Osteoblast (primary cell): Measurements from ENCODE around the gene ATP8A1. TPM values are rescaled to one million over a fixed set of nuclear protein-coding genes. Genes with fewer than 3 reads are reported as not detected.

Experiments used
- DNase-seq: peaks from one replicate; pipeline ENCODE4 v3.0.0; 2011; ENCODE audit warnings: low spot score, mixed read lengths; ENCODE audit not compliant: insufficient read length; ENCODE audit errors: missing footprints
- H2AFZ ChIP-seq: 2 replicates; pipeline ENCODE4 v1.6.0; 2011; ENCODE audit warnings: mild to moderate bottlenecking, low read length
- H3K27ac ChIP-seq: 2 replicates; pipeline ENCODE4 v1.5.1; 2011; ENCODE audit warnings: mild to moderate bottlenecking, low read depth, low read length, moderate library complexity
- H3K27me3 ChIP-seq: 2 replicates; pipeline ENCODE4 v1.6.0; 2012; ENCODE audit warnings: mild to moderate bottlenecking, control low read depth, inconsistent platforms, low read length, moderate library complexity; ENCODE audit not compliant: insufficient read depth
- H3K36me3 ChIP-seq: 2 replicates; pipeline ENCODE4 v1.5.1; 2011; ENCODE audit warnings: mild to moderate bottlenecking, low read length, control low read depth, moderate library complexity; ENCODE audit not compliant: insufficient read depth
- H3K4me1 ChIP-seq: 2 replicates; pipeline ENCODE4 v1.5.1; 2011; ENCODE audit warnings: mild to moderate bottlenecking, low read length, control low read depth, moderate library complexity; ENCODE audit not compliant: insufficient read depth
- H3K4me2 ChIP-seq: 2 replicates; pipeline ENCODE4 v1.6.0; 2011; ENCODE audit warnings: mild to moderate bottlenecking, low read length; ENCODE audit not compliant: insufficient read depth
- H3K4me3 ChIP-seq: fragments of 200-600 bp; sonication (generic); 3 replicates; pipeline ENCODE4 v1.5.1; 2012; ENCODE audit warnings: mild to moderate bottlenecking, low read length, inconsistent platforms; ENCODE audit not compliant: insufficient read depth
- H3K79me2 ChIP-seq: 2 replicates; pipeline ENCODE4 v1.6.0; 2012; ENCODE audit warnings: mild to moderate bottlenecking, low read length, control low read depth, inconsistent platforms; ENCODE audit not compliant: insufficient read depth
- H3K9me3 ChIP-seq: 2 replicates; pipeline ENCODE4 v1.5.1; 2011; ENCODE audit warnings: low read depth, low read length, control low read depth
- H4K20me1 ChIP-seq: 2 replicates; pipeline ENCODE4 v1.6.0; 2012; ENCODE audit warnings: mild to moderate bottlenecking, low read length, control low read depth; ENCODE audit not compliant: insufficient read depth
- CTCF ChIP-seq: IDR thresholded peaks from 2 replicates; pipeline ENCODE4 v1.5.1; 2011; ENCODE audit warnings: mild to moderate bottlenecking, low read depth, low read length, moderate library complexity; ENCODE audit errors: extremely low read depth
- total RNA-seq: library from RNA; depleted of rRNA; stranded (reverse); fragments of >200 nt; gene quantifications from 2 replicates; pipeline ENCODE4 v1.2.3, GENCODE V29; 2012

ATP8A1 gene
- total RNA-seq, 1 donor, result 2.5 TPM

GRCh38 chr4:42501624-42502401 is 155.1 kb downstream of the ATP8A1 start:
- no peaks in the 10 kb centered on the region for H4K20me1 ChIP-seq
- no peak overlapping the region for H3K27ac ChIP-seq
- no peak overlapping the region for H2AFZ ChIP-seq
- DNase-seq, result no peak
- H3K79me2 ChIP-seq, result no peaks in the 10 kb centered on the region
- no peaks in the 10 kb centered on the region for H3K4me1 ChIP-seq
- H3K4me2 ChIP-seq, result no peak overlapping the region
- TF ChIP-seq CTCF, result no peak
- no peak overlapping the region for H3K4me3 ChIP-seq
- H3K36me3 ChIP-seq, result no peaks in the 10 kb centered on the region
- no peaks in the 10 kb centered on the region for H3K9me3 ChIP-seq
- no peaks in the 10 kb centered on the region for H3K27me3 ChIP-seq

GRCh38 chr4:42498040-42498439 is 158.9 kb downstream of the ATP8A1 start:
- no peak for DNase-seq
- Histone ChIP-seq H4K20me1 (no peaks in the 10 kb centered on the region), H3K27me3 (no peaks in the 10 kb centered on the region), H3K79me2 (no peaks in the 10 kb centered on the region), H3K4me3 (no peak overlapping the region), H3K4me1 (no peaks in the 10 kb centered on the region), H2AFZ (no peak overlapping the region), H3K9me3 (no peaks in the 10 kb centered on the region), H3K27ac (no peak overlapping the region), H3K4me2 (no peak overlapping the region), H3K36me3 (no peaks in the 10 kb centered on the region)
- TF ChIP-seq CTCF, result no peak

- DNase-seq, result no peak
- TF ChIP-seq CTCF, result no peak
- no peaks in the 10 kb centered on the region for H3K9me3 ChIP-seq
Observed at GRCh38 chr4:42497142-42497910, 159.6 kb downstream of the ATP8A1 start.

GRCh38 chr4:42492962-42493361 is 163.9 kb downstream of the ATP8A1 start:
- Histone ChIP-seq H3K36me3 (no peaks in the 10 kb centered on the region), H3K4me1 (no peaks in the 10 kb centered on the region), H3K79me2 (no peaks in the 10 kb centered on the region), H2AFZ (no peak overlapping the region), H3K4me2 (no peak overlapping the region), H3K4me3 (no peak overlapping the region), H3K27me3 (no peaks in the 10 kb centered on the region), H3K27ac (no peak overlapping the region), H3K9me3 (no peaks in the 10 kb centered on the region), H4K20me1 (no peaks in the 10 kb centered on the region)
- no peak for TF ChIP-seq CTCF
- no peak for DNase-seq

More at GRCh38 chr4:42497142-42497910, 159.6 kb downstream of the ATP8A1 start:
- Histone ChIP-seq H4K20me1 (no peaks in the 10 kb centered on the region), H3K79me2 (no peaks in the 10 kb centered on the region), H3K36me3 (no peaks in the 10 kb centered on the region), H2AFZ (no peak overlapping the region), H3K27ac (no peak overlapping the region), H3K4me3 (no peak overlapping the region), H3K4me2 (no peak overlapping the region), H3K4me1 (no peaks in the 10 kb centered on the region), H3K27me3 (no peaks in the 10 kb centered on the region)
